H1 (cell line): ENCODE results near the gene CCSAP. TPM values are rescaled to one million over a fixed set of nuclear protein-coding genes. Genes with fewer than 3 reads are reported as not detected.

ENCODE experiments used
- CTCF ChIA-PET: fragments of 300-600 bp; sonication (Branson Sonifier 250); formaldehyde crosslinking; loops from one replicate; lab custom pipeline; 2021; ENCODE audit not compliant: partially characterized antibody; lab: Charles Lee
- POLR2A ChIA-PET: fragments of 300-600 bp; sonication (Branson Sonifier 250); formaldehyde crosslinking; loops from one replicate; lab custom pipeline; 2021; ENCODE audit warnings: inconsistent platforms; ENCODE audit not compliant: partially characterized antibody; lab: Charles Lee
- DNase-seq, 2 experiments: peaks; one replicate each; pipeline versions ENCODE4 v3.0.0 to v3.0.0-alpha.2; 2010 to 2022; ENCODE audit warnings: low spot score in 2 of 2, low read depth in 1 of 2, mixed read lengths in 1 of 2
- FAIRE-seq: peaks from 2 replicates; lab custom pipeline; 2011; peaks lifted over from hg19 to GRCh38; lab: Jason Lieb, UNC
- H2AFZ ChIP-seq: 2 replicates; pipeline ENCODE4 v1.8.1; 2012; ENCODE audit warnings: low read length, inconsistent platforms
- H2AK5ac ChIP-seq: 2 replicates; pipeline ENCODE4 v1.6.1; 2013; ENCODE audit warnings: low read depth, low read length
- H2BK120ac ChIP-seq: replicated peaks from 2 replicates; pipeline ENCODE3; 2013; ENCODE audit warnings: low read depth, low read length, inconsistent platforms
- H2BK12ac ChIP-seq: 2 replicates; pipeline ENCODE4 v1.6.1; 2013; ENCODE audit warnings: low read depth, low read length
- H2BK15ac ChIP-seq: 2 replicates; pipeline ENCODE4 v1.6.1; 2013; ENCODE audit warnings: low read length
- H2BK20ac ChIP-seq: 2 replicates; pipeline ENCODE4 v1.6.1; 2013; ENCODE audit warnings: low read length
- H2BK5ac ChIP-seq: 2 replicates; pipeline ENCODE4 v1.6.1; 2013; ENCODE audit warnings: low read depth, low read length
- H3K14ac ChIP-seq: 2 replicates; pipeline ENCODE4 v1.6.1; 2013; ENCODE audit warnings: inconsistent platforms; ENCODE audit not compliant: insufficient read length
- H3K18ac ChIP-seq: 2 replicates; pipeline ENCODE4 v1.6.1; 2013; ENCODE audit warnings: low read length; ENCODE audit errors: extremely low read depth
- H3K23ac ChIP-seq: 2 replicates; pipeline ENCODE4 v1.6.1; 2013; ENCODE audit warnings: inconsistent platforms; ENCODE audit not compliant: insufficient read length
- H3K23me2 ChIP-seq: 2 replicates; pipeline ENCODE4 v1.6.1; 2013; ENCODE audit warnings: low read depth, low read length
- H3K27ac ChIP-seq: 2 replicates; pipeline ENCODE4 v1.6.1; 2011; ENCODE audit warnings: low read depth, low read length, inconsistent platforms
- H3K27me3 ChIP-seq, 4 experiments: replicated peaks in 1 of 4; 1 replicate in 1 of 4; 2 replicates in 3 of 4; pipeline versions ENCODE4 v1.6.1 to v1.8.1; 2011 to 2013; ENCODE audit warnings: low read length in 3 of 4, mild to moderate bottlenecking in 3 of 4, inconsistent platforms in 2 of 4, mixed read lengths in 2 of 4, moderate library complexity in 1 of 4; ENCODE audit not compliant: control insufficient read depth in 3 of 4, insufficient read depth in 3 of 4; ENCODE audit errors: extremely low read depth in 1 of 4
- H3K36me3 ChIP-seq, 4 experiments: 2 replicates each; pipeline versions ENCODE4 v1.6.1 to v1.8.1; 2011 to 2013; ENCODE audit warnings: mild to moderate bottlenecking in 4 of 4, low read length in 3 of 4, moderate library complexity in 2 of 4, control low read depth in 1 of 4, inconsistent platforms in 1 of 4; ENCODE audit not compliant: insufficient read depth in 4 of 4, control insufficient read depth in 2 of 4
- H3K4ac ChIP-seq: replicated peaks from 2 replicates; pipeline ENCODE3; 2013; ENCODE audit warnings: low read length, low read depth, mixed read lengths, inconsistent platforms; ENCODE audit not compliant: insufficient read length
- H3K4me1 ChIP-seq, 4 experiments: replicated peaks in 1 of 4; 1 replicate in 1 of 4; 2 replicates in 3 of 4; pipeline versions ENCODE4 v1.6.1 to v1.8.1; 2011 to 2013; ENCODE audit warnings: low read length in 3 of 4, inconsistent platforms in 2 of 4, mixed read lengths in 1 of 4; ENCODE audit not compliant: insufficient read depth in 4 of 4, control insufficient read depth in 3 of 4
- H3K4me2 ChIP-seq, 2 experiments: 2 replicates each; pipeline versions ENCODE4 v1.6.1 to v1.8.1; 2011 to 2013; ENCODE audit warnings: low read depth in 2 of 2, low read length in 2 of 2, control low read depth in 1 of 2, inconsistent platforms in 1 of 2, mild to moderate bottlenecking in 1 of 2; ENCODE audit not compliant: insufficient read depth in 1 of 2
- H3K4me3 ChIP-seq, 4 experiments: fragments of 200-600, 300-600 bp in 1 of 4; sonication (generic), shearing (Covaris generic), sonication (Bioruptor Twin) in 1 of 4; 2 replicates each; pipeline versions ENCODE4 v1.5.1 to v1.8.1; 2011 to 2016; ENCODE audit warnings: low read length in 4 of 4, low read depth in 3 of 4, control low read depth in 2 of 4, inconsistent platforms in 2 of 4, mild to moderate bottlenecking in 2 of 4, mixed read lengths in 1 of 4, moderate library complexity in 1 of 4; ENCODE audit not compliant: insufficient read depth in 2 of 4; ENCODE audit errors: extremely low read depth in 1 of 4
- H3K56ac ChIP-seq: replicated peaks from 2 replicates; pipeline ENCODE3; 2013; ENCODE audit warnings: low read depth, mild to moderate bottlenecking, mixed read lengths, low read length, inconsistent platforms; ENCODE audit not compliant: insufficient read length
- H3K79me1 ChIP-seq: 2 replicates; pipeline ENCODE4 v1.6.1; 2013; ENCODE audit warnings: low read depth, low read length, control low read depth
- H3K79me2 ChIP-seq, 2 experiments: 2 replicates each; pipeline versions ENCODE4 v1.6.1 to v1.8.1; 2012 to 2013; ENCODE audit warnings: low read length in 2 of 2, mild to moderate bottlenecking in 2 of 2, inconsistent platforms in 1 of 2; ENCODE audit not compliant: insufficient read depth in 2 of 2, control insufficient read depth in 1 of 2
- H3K9ac ChIP-seq, 4 experiments: replicated peaks in 1 of 4; 1 replicate in 1 of 4; 2 replicates in 3 of 4; pipeline versions ENCODE4 v1.6.1 to v1.8.1; 2011 to 2013; ENCODE audit warnings: low read depth in 3 of 4, low read length in 3 of 4, control low read depth in 2 of 4, mild to moderate bottlenecking in 2 of 4, moderate library complexity in 2 of 4, inconsistent platforms in 1 of 4; ENCODE audit errors: extremely low read depth in 1 of 4
- H3K9me3 ChIP-seq, 2 experiments: 2 replicates each; pipeline versions ENCODE4 v1.6.1 to v1.8.1; 2012 to 2013; ENCODE audit warnings: mild to moderate bottlenecking in 2 of 2, moderate library complexity in 2 of 2, control low read depth in 1 of 2, inconsistent platforms in 1 of 2, low read depth in 1 of 2, low read length in 1 of 2, mixed read lengths in 1 of 2; ENCODE audit not compliant: insufficient read depth in 2 of 2
- H4K20me1 ChIP-seq, 2 experiments: replicated peaks in 1 of 2; 2 replicates each; pipeline versions ENCODE3 to v1.8.1; 2011 to 2013; ENCODE audit warnings: inconsistent platforms in 2 of 2, low read length in 2 of 2, mild to moderate bottlenecking in 1 of 2; ENCODE audit not compliant: insufficient read depth in 2 of 2, control insufficient read depth in 1 of 2
- H4K5ac ChIP-seq: 2 replicates; pipeline ENCODE4 v1.6.1; 2013; ENCODE audit warnings: low read length, low read depth, mixed read lengths, inconsistent platforms; ENCODE audit not compliant: insufficient read length
- H4K8ac ChIP-seq: 2 replicates; pipeline ENCODE4 v1.8.0; 2013; ENCODE audit warnings: mild to moderate bottlenecking, moderate library complexity, low read length, inconsistent platforms; ENCODE audit not compliant: insufficient read depth; ENCODE audit errors: extremely low read depth
- H4K91ac ChIP-seq: replicated peaks from 2 replicates; pipeline ENCODE3; 2013; ENCODE audit warnings: low read length, mixed read lengths, inconsistent platforms; ENCODE audit not compliant: insufficient read length
- CHD1 ChIP-seq: IDR thresholded peaks from 2 replicates; pipeline ENCODE4 v1.6.1; 2012; ENCODE audit warnings: low read depth, low read length, improper control_type of control experiment
- CHD2 ChIP-seq: IDR thresholded peaks from 2 replicates; pipeline ENCODE4 v1.6.1; 2012; ENCODE audit warnings: low read length, improper control_type of control experiment
- HDAC6 ChIP-seq: IDR thresholded peaks from one replicate; pipeline ENCODE4 v1.7.1; 2012; ENCODE audit warnings: low read depth, mild to moderate bottlenecking, inconsistent platforms, low read length, moderate library complexity
- KDM5A ChIP-seq: fragments of 200-600 bp; IDR thresholded peaks from 2 replicates; pipeline ENCODE4 v1.7.1; 2012; ENCODE audit warnings: mild to moderate bottlenecking, low read length, inconsistent platforms, mixed read lengths
- NANOG ChIP-seq: IDR thresholded peaks from 2 replicates; pipeline ENCODE4 v1.6.1; 2011; ENCODE audit warnings: low read length, low read depth, mild to moderate bottlenecking, inconsistent platforms; ENCODE audit not compliant: insufficient read depth, poor library complexity, severe bottlenecking
- PHF8 ChIP-seq: fragments of 200-600 bp; sonication (generic); conservative IDR thresholded peaks from 2 replicates; pipeline ENCODE4 v1.7.1; 2012; ENCODE audit warnings: low read depth, mild to moderate bottlenecking, inconsistent platforms, low read length, moderate library complexity
- SIN3A ChIP-seq, 2 experiments: IDR thresholded peaks in 1 of 2; conservative IDR thresholded peaks in 1 of 2; 2 replicates each; pipeline ENCODE4 v1.6.1; 2011 to 2012; ENCODE audit warnings: low read length in 2 of 2, improper control_type of control experiment in 1 of 2, low read depth in 1 of 2, mild to moderate bottlenecking in 1 of 2
- SIX5 ChIP-seq: IDR thresholded peaks from 2 replicates; pipeline ENCODE4 v1.6.1; 2011; ENCODE audit warnings: mild to moderate bottlenecking, low read depth, low read length
- TAF7 ChIP-seq: optimal IDR thresholded peaks from 2 replicates; pipeline ENCODE3; 2011; ENCODE audit warnings: low read depth, mild to moderate bottlenecking, inconsistent platforms, low read length, moderate library complexity, borderline replicate concordance
- TBP ChIP-seq: IDR thresholded peaks from 2 replicates; pipeline ENCODE4 v1.6.1; 2011; ENCODE audit warnings: low read depth, low read length, improper control_type of control experiment
- TCF12 ChIP-seq: IDR thresholded peaks from 2 replicates; pipeline ENCODE4 v1.6.1; 2011; ENCODE audit warnings: low read depth, mild to moderate bottlenecking, low read length
- WGBS, 2 experiments: shearing (Covaris generic) in 1 of 2; methylation state at CpG; one replicate each; pipeline versions ENCODE4 v1.1.6 to v1.1.7; 2013 to 2015; ENCODE audit warnings: low lambda C conversion rate in 2 of 2, mixed read lengths in 2 of 2, inconsistent platforms in 1 of 2, low coverage in 1 of 2, missing lambda C conversion rate in 1 of 2; ENCODE audit not compliant: insufficient replicate concordance in 2 of 2, insufficient coverage in 1 of 2, insufficient read length in 1 of 2; ENCODE audit errors: extremely low coverage in 1 of 2, missing lambda C conversion rate in 1 of 2; 5-methylcytosine and 5-hydroxymethylcytosine counted together
- polyA plus RNA-seq, 7 experiments: library from polyadenylated mRNA; depleted of rRNA in 3 of 7; stranded (reverse) in 5 of 7; unstranded in 2 of 7; fragments of >200 nt in 5 of 7; fragments of 200-250 nt in 2 of 7; gene quantifications; 1 replicate in 5 of 7; 2 replicates in 1 of 7; 4 replicates in 1 of 7; pipeline versions ENCODE4 v1.2.1 to v1.2.3, GENCODE V29; 2011 to 2013; ENCODE audit warnings: missing spikeins in 2 of 7, mixed read lengths in 2 of 7
- total RNA-seq: library from RNA; stranded (reverse); fragmentation: NEBNext Ultra II Directional; extraction: Animal tissue kit (Norgen Biotek cat#: 25700); gene quantifications from 2 replicates; pipeline ENCODE4 v1.2.1, GENCODE V29; 2021
- TF ChIP-seq, protein P1 (sequence below): IDR thresholded peaks from 2 replicates; pipeline ENCODE4 v1.6.1; 2011; ENCODE audit warnings: low read depth, mild to moderate bottlenecking, low read length; ENCODE audit not compliant: insufficient read depth

CCSAP gene
- total and polyA plus RNA-seq, 2 of the 8 experiments (the other 6 are each of a cell fraction or from before 2014, with no cell fraction given) = 3.5 to 17.2 TPM

DNA sequence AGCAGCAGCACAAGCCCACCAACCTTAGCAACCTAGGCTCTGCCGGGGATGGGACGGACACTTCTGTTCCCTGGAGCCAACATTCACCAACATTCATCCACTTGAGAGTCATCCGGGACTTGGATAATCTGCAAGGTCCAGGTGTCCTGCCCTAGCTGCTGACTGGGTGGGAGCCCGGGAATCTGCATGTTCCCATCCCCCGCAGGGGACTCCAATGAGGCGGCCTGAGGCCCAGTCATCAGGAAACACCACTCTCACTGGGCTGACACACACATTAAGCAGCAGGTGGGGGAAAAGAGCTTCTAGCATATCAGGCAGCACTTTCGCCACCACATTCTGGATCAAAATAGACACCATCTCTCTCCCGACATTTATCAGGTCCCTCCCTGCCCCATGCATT is 38.4 kb upstream of the CCSAP start:
- Histone ChIP-seq H3K23me2 (no peaks in the 10 kb centered on the region), H3K9ac (no peak overlapping the region), H3K79me2 (no peaks in the 10 kb centered on the region), H4K5ac (no peak overlapping the region), H2BK5ac (peak overlapping the region; percentile 76; the same call in 1 of the 2 replicates), H3K36me3 (no peaks in the 10 kb centered on the region), H2BK15ac (0 out of 2 replicates have a peak overlapping the region, but pooled peaks have one; percentile 97), H4K20me1 (no peaks in the 10 kb centered on the region), H2AFZ (no peak overlapping the region), H3K4me3 (no peak overlapping the region), H3K27me3 (peaks cover 0 to 2% (median under 1%) of the 10 kb centered on the region in 4 experiments; a peak in 2 of 7 replicates), H2AK5ac (no peak overlapping the region), H3K4me1 (peaks cover 17 to 30% (median 20%) of the 10 kb centered on the region in 4 experiments), H3K4ac (no peak overlapping the region), H3K79me1 (no peaks in the 10 kb centered on the region), H3K14ac (no peak overlapping the region), H3K23ac (no peak overlapping the region), H3K18ac (peak overlapping the region; percentile 40; the same call in 1 of the 2 replicates), H3K56ac (no peak overlapping the region), H4K8ac (no peak overlapping the region), H4K91ac (peak overlapping the region; percentile 78), H2BK12ac (peak overlapping the region; percentile 20; the same call in 1 of the 2 replicates), H3K27ac (no peak overlapping the region), H3K4me2 (peak overlapping the region; percentile 33 to 56; a peak in 2 of 4 replicates), H2BK20ac (peak overlapping the region; percentile 23; the same call in 1 of the 2 replicates), H3K9me3 (no peaks in the 10 kb centered on the region), H2BK120ac (no peak overlapping the region)
- CTCF ChIA-PET = interaction anchor here (0.6 to 2.7 kb wide), 5 partner anchors 11 to 574 kb away, joined by 3 to 12 read pairs (median 3); no protein-coding TSS in a partner anchor
- FAIRE-seq (no peak), DNase-seq (peak; percentile 41 to 65)
- POLR2A ChIA-PET = interaction anchor here (2.0 kb wide), 1 partner anchor 16 kb away, joined by 4 read pairs; no protein-coding TSS in a partner anchor
- 51% methylated on average over 7 of the region's 8 CpGs; no CpG with 5 or more reads in 1 of the 2 experiments for WGBS, 2 experiments
- no peak for TF ChIP-seq TBP
- TF ChIP-seq SIX5 = no peak
- TF ChIP-seq HDAC6 = no peak
- TF ChIP-seq CHD2 = no peak
- no peak for TF ChIP-seq TAF7
- no peak for TF ChIP-seq KDM5A
- peak; percentile 34 for TF ChIP-seq NANOG
- no peak for TF ChIP-seq CHD1
- no peak for TF ChIP-seq PHF8
- TF ChIP-seq, protein P1, sequence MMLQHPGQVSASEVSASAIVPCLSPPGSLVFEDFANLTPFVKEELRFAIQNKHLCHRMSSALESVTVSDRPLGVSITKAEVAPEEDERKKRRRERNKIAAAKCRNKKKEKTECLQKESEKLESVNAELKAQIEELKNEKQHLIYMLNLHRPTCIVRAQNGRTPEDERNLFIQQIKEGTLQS = no peak
- no peak for TF ChIP-seq SIN3A (conservative IDR thresholded peaks at IDR 0.05 in 1 of 2, IDR thresholded peaks at IDR 0.05 in 1 of 2; ENCODE audit: low read depth in 1 of 2, low read length in 2 of 2)
- TF ChIP-seq TCF12 = no peak
